H1 (cell line): ENCODE data around the gene PTPN21. TPM values are rescaled to one million over a fixed set of nuclear protein-coding genes. Genes with fewer than 3 reads are reported as not detected.

Source experiments
- ASH2L ChIP-seq: fragments of 200-600, 300-600 bp; sonication (generic); IDR thresholded peaks from one replicate; pipeline ENCODE4 v1.7.1; 2017; ENCODE audit warnings: low read length
- ATF3 ChIP-seq: IDR thresholded peaks from 2 replicates; pipeline ENCODE4 v1.6.1; 2011; ENCODE audit warnings: low read depth, mild to moderate bottlenecking, low read length; ENCODE audit not compliant: insufficient read depth
- BCL11A ChIP-seq, 2 experiments: IDR thresholded peaks; one replicate each; pipeline ENCODE4 v1.6.1; 2011; ENCODE audit warnings: low read depth in 2 of 2, low read length in 2 of 2, mild to moderate bottlenecking in 2 of 2
- CBX8 ChIP-seq: fragments of 300-800, 300-1000 bp; sonication (generic); IDR thresholded peaks from 2 replicates; pipeline ENCODE4 v1.7.1; 2016; ENCODE audit warnings: low read depth, low read length, borderline replicate concordance
- CEBPB ChIP-seq: IDR thresholded peaks from 2 replicates; pipeline ENCODE4 v1.6.1; 2012; ENCODE audit warnings: low read depth, low read length
- CHD1 ChIP-seq: IDR thresholded peaks from 2 replicates; pipeline ENCODE4 v1.6.1; 2012; ENCODE audit warnings: low read depth, low read length, improper control_type of control experiment
- E2F6 ChIP-seq: IDR thresholded peaks from 2 replicates; pipeline ENCODE4 v1.6.1; 2012; ENCODE audit warnings: inconsistent platforms
- EZH2 ChIP-seq: fragments of 200-600 bp; sonication (generic); IDR thresholded peaks from 2 replicates; pipeline ENCODE4 v1.7.1; 2012; ENCODE audit warnings: low read depth, mild to moderate bottlenecking, moderate library complexity, low read length, inconsistent platforms; ENCODE audit not compliant: severe bottlenecking
- GTF2F1 ChIP-seq: IDR thresholded peaks from 2 replicates; pipeline ENCODE4 v1.6.1; 2012; ENCODE audit warnings: low read depth, low read length, improper control_type of control experiment, borderline replicate concordance
- JUN ChIP-seq: IDR thresholded peaks from 2 replicates; pipeline ENCODE4 v1.6.1; 2011; ENCODE audit warnings: low read depth, mild to moderate bottlenecking, improper control_type of control experiment, low read length
- KDM1A ChIP-seq: fragments of 200-600, 300-600 bp; sonication (generic); IDR thresholded peaks from 2 replicates; pipeline ENCODE4 v1.7.1; 2016; ENCODE audit warnings: mild to moderate bottlenecking, low read length, borderline replicate concordance
- KDM4A ChIP-seq: IDR thresholded peaks from one replicate; pipeline ENCODE4 v1.7.1; 2012; ENCODE audit warnings: low read depth, mild to moderate bottlenecking, moderate library complexity, low read length, inconsistent platforms; ENCODE audit not compliant: severe bottlenecking
- KDM5A ChIP-seq: fragments of 200-600 bp; IDR thresholded peaks from 2 replicates; pipeline ENCODE4 v1.7.1; 2012; ENCODE audit warnings: mild to moderate bottlenecking, low read length, inconsistent platforms, mixed read lengths
- MAX ChIP-seq: IDR thresholded peaks from 2 replicates; pipeline ENCODE4 v1.6.1; 2012; ENCODE audit warnings: inconsistent platforms
- NANOG ChIP-seq: IDR thresholded peaks from 2 replicates; pipeline ENCODE4 v1.6.1; 2011; ENCODE audit warnings: low read length, low read depth, mild to moderate bottlenecking, inconsistent platforms; ENCODE audit not compliant: insufficient read depth, poor library complexity, severe bottlenecking
- POU5F1 ChIP-seq: IDR thresholded peaks from 2 replicates; pipeline ENCODE4 v1.6.1; 2011; ENCODE audit warnings: low read depth, mild to moderate bottlenecking, low read length, moderate library complexity
- SAP30 ChIP-seq: fragments of 300-600 bp; sonication (generic); IDR thresholded peaks from 2 replicates; pipeline ENCODE4 v1.7.1; 2012; ENCODE audit warnings: low read length, moderate library complexity, mild to moderate bottlenecking, inconsistent platforms; ENCODE audit not compliant: insufficient read depth, insufficient replicate concordance
- SIRT6 ChIP-seq: IDR thresholded peaks from one replicate; pipeline ENCODE4 v1.7.1; 2012; ENCODE audit warnings: low read length, inconsistent platforms
- SP2 ChIP-seq: IDR thresholded peaks from 2 replicates; pipeline ENCODE4 v1.6.1; 2012; ENCODE audit warnings: mild to moderate bottlenecking, low read length, inconsistent platforms
- SP4 ChIP-seq: IDR thresholded peaks from 2 replicates; pipeline ENCODE4 v1.6.1; 2012; ENCODE audit warnings: low read length, inconsistent platforms
- TAF7 ChIP-seq: optimal IDR thresholded peaks from 2 replicates; pipeline ENCODE3; 2011; ENCODE audit warnings: low read depth, mild to moderate bottlenecking, inconsistent platforms, low read length, moderate library complexity, borderline replicate concordance
- TCF12 ChIP-seq: IDR thresholded peaks from 2 replicates; pipeline ENCODE4 v1.6.1; 2011; ENCODE audit warnings: low read depth, mild to moderate bottlenecking, low read length
- TEAD4 ChIP-seq: IDR thresholded peaks from 2 replicates; pipeline ENCODE4 v1.6.1; 2012; ENCODE audit warnings: low read depth, low read length, inconsistent platforms, mixed read lengths
- ZNF274 ChIP-seq: IDR thresholded peaks from 2 replicates; pipeline ENCODE4 v1.7.0; 2012; ENCODE audit warnings: low read length, borderline replicate concordance; ENCODE audit errors: extremely low read depth
- polyA plus RNA-seq, 7 experiments: library from polyadenylated mRNA; depleted of rRNA in 3 of 7; stranded (reverse) in 5 of 7; unstranded in 2 of 7; fragments of >200 nt in 5 of 7; fragments of 200-250 nt in 2 of 7; gene quantifications; 1 replicate in 5 of 7; 2 replicates in 1 of 7; 4 replicates in 1 of 7; pipeline versions ENCODE4 v1.2.1 to v1.2.3, GENCODE V29; 2011 to 2013; ENCODE audit warnings: missing spikeins in 2 of 7, mixed read lengths in 2 of 7
- total RNA-seq: library from RNA; stranded (reverse); fragmentation: NEBNext Ultra II Directional; extraction: Animal tissue kit (Norgen Biotek cat#: 25700); gene quantifications from 2 replicates; pipeline ENCODE4 v1.2.1, GENCODE V29; 2021

PTPN21 gene
- total and polyA plus RNA-seq, 2 of the 8 experiments (the other 6 are each of a cell fraction or from before 2014, with no cell fraction given), result 6.5 to 16.1 TPM

GRCh38 chr14:88551094-88551870 lies 3.5 kb downstream of the PTPN21 start (continued):
- TF ChIP-seq CBX8 (no peak), KDM5A (peak; percentile 85), EZH2 (no peak), JUN (no peak), SAP30 (no peak), ZNF274 (no peak), POU5F1 (no peak), MAX (peak; percentile 95), KDM1A (peak; percentile 62), E2F6 (peak; percentile 94), KDM4A (peak; percentile 88), GTF2F1 (peak; percentile 87), ATF3 (no peak), TAF7 (peak; percentile 85), SP2 (no peak), NANOG (no peak), TEAD4 (no peak), CHD1 (no peak), SP4 (no peak), TCF12 (0 out of 2 replicates have a peak, but pooled peaks have one; percentile 29), ASH2L (peak; percentile 96), CEBPB (no peak), BCL11A (IDR thresholded peaks at IDR 0.05; ENCODE audit: low read depth in 2 of 2, low read length in 2 of 2) (no peak), SIRT6 (no peak)
